GM12801 (cell line): ENCODE measurements around the gene MCTP1.

Experiments
- CTCF ChIP-seq: IDR thresholded peaks from one replicate; pipeline ENCODE4 v1.5.1; 2011; ENCODE audit warnings: control low read depth; ENCODE audit not compliant: insufficient read length; ENCODE audit errors: extremely low read depth

The MCTP1 gene

DNA sequence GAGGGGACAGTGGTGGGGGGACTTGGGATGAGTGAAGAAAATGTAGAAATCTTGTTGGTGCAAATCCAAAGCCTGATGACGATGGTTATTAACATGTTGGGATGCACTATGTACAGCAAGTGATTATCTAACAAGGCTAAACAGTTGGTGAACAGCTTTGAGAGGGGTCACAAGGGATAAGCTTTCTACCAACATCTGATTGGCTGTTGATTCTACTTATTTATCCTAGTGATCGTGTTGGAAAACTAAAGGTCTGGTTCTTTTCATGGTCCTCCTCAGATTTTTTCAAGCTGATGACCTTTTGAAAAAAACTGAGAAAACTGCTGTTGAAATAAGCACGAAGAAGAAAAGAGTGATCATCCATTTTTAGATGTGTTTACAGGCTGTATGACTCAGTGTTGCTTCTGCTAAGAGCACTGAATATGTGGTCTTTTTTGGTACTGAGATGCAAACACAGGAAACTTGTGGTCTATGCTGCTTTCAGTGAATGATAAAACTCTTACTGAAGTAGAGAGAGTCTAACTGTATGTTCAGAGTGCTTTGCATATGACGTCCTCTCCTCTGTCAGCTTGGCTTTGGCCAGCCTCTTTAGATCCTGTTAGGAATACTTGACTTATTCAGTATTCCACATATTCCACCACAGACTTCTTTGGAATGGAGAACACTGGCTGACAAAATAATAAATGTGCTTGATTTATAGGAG lies 491.6 kb downstream of the MCTP1 start:
- TF ChIP-seq CTCF = no peak

DNA sequence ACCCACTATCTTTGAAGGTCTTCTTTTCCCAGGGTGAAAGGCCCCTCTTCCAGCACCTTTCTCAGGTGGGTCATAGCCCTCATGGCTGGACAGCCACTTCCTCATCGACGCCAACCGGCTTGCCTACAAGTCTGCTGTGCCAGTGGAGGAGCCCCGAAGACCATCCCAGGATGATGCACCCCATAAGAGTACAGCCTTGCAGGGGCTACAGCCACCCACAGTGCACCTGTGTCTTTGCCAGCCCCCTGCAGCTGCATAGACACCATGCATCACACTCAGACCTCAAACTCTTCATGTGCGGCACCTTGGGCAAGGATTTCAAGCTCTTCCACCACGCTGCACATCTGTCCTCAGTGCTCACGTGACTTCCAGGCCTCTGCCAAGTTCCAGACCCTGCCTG lies 493.1 kb downstream of the MCTP1 start:
- TF ChIP-seq CTCF = no peak

DNA sequence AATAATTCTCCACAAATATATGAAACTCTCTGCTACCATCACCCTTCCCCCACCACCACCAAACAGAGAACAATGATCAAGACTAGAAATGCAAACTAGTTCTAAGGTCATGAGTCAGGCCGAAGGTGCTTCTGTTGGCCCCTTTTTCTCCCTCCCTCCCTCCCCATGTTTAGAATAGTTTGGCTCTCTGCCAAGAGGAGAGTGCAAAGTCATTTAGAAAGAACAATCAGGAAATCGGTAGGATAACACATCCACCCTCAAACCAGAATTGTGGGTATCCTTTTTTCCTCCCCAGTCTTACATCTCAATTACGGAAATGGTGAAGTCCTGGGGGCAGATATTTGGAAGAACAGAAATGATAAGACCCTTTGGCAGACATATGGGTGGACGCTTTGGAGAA lies 496.4 kb downstream of the MCTP1 start:
- no peak for TF ChIP-seq CTCF

DNA sequence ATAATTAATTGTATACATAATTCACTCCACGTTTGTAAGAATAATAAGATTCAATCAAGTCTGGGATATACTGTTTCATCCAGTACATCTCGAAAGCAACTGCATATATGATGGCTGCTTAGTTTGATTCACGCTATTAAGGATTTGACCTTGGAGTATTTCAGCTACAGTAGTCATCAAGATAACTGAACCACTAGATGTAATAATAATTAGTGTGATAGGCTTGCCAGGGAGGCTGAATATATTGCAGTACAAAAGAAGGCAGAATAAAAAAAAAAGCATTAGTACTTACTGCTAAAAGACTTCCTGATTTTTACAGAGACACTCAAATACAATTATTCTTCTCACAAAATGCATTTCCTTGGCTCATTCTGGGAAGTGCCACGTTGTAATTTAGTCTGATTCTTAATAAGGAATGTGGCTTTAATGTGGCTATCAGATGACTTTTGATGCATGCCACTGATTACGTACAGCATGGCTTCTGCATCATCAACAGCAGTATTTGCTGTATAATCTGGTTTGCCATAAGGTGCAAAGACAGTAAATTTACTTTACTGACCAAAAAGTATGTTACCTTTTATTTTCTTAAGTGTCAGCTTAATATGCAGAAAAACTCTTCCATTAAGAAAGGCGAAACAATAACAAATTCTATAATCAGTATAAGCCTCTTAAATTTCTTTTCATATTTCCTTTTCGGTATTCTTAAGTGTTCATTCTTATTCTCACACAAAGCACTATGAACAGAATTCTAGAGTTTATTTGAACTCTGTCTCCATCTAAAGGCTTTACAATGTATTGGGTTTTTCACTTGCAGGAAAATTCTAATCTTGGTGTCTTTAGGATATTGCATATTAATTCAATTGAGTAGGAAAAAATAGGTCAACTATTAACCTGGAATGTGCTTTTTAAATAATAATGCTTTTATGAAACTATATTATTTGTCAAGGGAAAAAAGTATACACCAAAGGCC lies 500.1 kb downstream of the MCTP1 start:
- no peak for TF ChIP-seq CTCF

GRCh38 chr5:94782383-94782782 lies 502.5 kb downstream of the MCTP1 start:
- TF ChIP-seq CTCF = no peak

DNA sequence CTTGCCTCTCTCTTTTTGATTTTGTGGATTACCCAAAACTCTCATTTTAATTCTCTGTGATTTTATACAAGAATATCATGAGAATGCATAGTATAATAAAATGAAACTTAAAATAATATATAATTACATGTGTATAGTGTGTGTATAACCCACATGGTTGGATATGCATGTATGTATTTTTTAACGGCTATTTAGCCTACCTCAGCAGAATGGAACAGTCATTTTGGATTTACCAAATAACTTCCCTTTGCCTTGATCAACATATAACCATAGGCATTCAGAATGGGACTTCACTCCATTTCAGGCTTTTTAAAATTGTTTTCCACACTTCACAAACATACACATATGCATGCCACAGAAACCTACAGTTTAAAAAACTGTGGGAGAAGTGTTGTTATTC lies 505.2 kb downstream of the MCTP1 start:
- no peak for TF ChIP-seq CTCF

GRCh38 chr5:94778732-94779131 lies 506.2 kb downstream of the MCTP1 start:
- no peak for TF ChIP-seq CTCF
